ENCODE results near the gene REP15.

REP15 gene

GRCh38 chr12:27672643-27673042, 23.6 kb upstream of the REP15 start:
- Histone ChIP-seq H3K9ac (ENCODE audit: low read depth in 1 of 2, low read length in 2 of 2) (no peak overlapping the region), H3K4me3 (ENCODE audit: low read depth in 1 of 2, low read length in 2 of 2) (no peak overlapping the region), H3K27ac (ENCODE audit: low read depth, low read length) (no peak overlapping the region), H3K36me3 (ENCODE audit: control insufficient read depth in 1 of 2, insufficient read depth in 2 of 2, low read length in 2 of 2) (peaks cover 13 to 26% of the 10 kb centered on the region in 2 donors), H3K27me3 (ENCODE audit: control insufficient read depth in 1 of 2, insufficient read depth in 2 of 2, low read length in 2 of 2) (no peaks in the 10 kb centered on the region), H3K9me3 (ENCODE audit: control insufficient read depth in 1 of 2, low read length in 2 of 2) (no peaks in the 10 kb centered on the region), H3K4me1 (ENCODE audit: control insufficient read depth in 1 of 2, insufficient read depth in 2 of 2, low read length in 2 of 2) (no peaks in the 10 kb centered on the region)

DNA sequence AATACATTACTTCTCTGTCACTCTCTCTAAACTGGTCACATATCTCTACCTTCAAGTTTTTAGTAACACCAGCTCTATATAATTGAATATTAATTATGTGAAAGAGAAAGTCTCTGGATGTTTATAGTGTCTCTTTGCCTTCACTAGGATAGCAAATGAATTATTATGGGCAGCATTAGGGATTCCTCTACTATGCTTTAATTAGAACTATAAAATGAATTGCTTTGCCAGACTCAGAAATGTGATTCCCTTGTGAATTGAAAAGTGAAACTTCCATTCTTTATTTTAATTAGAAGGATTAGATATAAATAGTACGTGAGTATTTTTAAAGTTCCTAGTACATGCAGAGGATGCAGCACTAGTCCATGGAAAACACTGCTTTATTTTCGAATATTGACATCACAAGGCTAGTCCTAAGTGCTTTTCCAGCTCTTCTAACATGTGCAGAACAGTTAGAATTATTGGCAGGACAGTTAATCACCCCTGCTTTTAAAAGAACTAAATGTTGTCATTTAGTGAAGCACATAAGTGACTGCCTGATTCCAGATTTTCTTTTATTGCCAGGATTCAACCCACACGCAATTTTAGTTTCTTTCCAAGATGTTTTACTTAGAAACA, 23.0 kb upstream of the REP15 start:
- no peak overlapping the region for H3K27ac ChIP-seq (ENCODE audit: low read depth, low read length)
- no peaks in the 10 kb centered on the region for H3K9me3 ChIP-seq (ENCODE audit: control insufficient read depth in 1 of 2, low read length in 2 of 2)
- H3K36me3 ChIP-seq (ENCODE audit: control insufficient read depth in 1 of 2, insufficient read depth in 2 of 2, low read length in 2 of 2): peaks cover 10 to 21% of the 10 kb centered on the region in 2 donors
- no peak overlapping the region for H3K4me3 ChIP-seq (ENCODE audit: low read depth in 1 of 2, low read length in 2 of 2)
- no peaks in the 10 kb centered on the region for H3K4me1 ChIP-seq (ENCODE audit: control insufficient read depth in 1 of 2, insufficient read depth in 2 of 2, low read length in 2 of 2)
- H3K27me3 ChIP-seq (ENCODE audit: control insufficient read depth in 1 of 2, insufficient read depth in 2 of 2, low read length in 2 of 2): no peaks in the 10 kb centered on the region
- H3K9ac ChIP-seq (ENCODE audit: low read depth in 1 of 2, low read length in 2 of 2): no peak overlapping the region

DNA sequence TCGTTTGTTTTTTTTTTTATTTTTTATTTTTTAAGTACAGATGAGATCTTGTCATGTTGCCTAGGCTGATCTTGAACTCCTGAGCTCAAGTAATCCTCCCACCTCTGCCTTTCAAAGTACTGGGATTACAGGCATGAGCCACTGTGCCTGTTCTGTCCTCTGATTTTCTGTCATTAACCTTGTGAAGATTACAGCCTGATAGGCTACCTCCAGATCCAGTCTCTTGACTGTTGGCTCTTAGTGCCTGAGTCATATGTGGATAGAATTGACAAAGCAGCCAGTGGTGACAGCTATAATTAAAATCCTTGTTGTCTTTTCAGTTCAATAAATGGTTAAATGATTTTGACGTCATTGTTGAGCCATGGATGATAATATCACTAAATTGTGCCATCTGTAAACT, 21.3 kb upstream of the REP15 start:
- peaks cover 16 to 24% of the 10 kb centered on the region in 2 donors for H3K36me3 ChIP-seq (ENCODE audit: control insufficient read depth in 1 of 2, insufficient read depth in 2 of 2, low read length in 2 of 2)

DNA sequence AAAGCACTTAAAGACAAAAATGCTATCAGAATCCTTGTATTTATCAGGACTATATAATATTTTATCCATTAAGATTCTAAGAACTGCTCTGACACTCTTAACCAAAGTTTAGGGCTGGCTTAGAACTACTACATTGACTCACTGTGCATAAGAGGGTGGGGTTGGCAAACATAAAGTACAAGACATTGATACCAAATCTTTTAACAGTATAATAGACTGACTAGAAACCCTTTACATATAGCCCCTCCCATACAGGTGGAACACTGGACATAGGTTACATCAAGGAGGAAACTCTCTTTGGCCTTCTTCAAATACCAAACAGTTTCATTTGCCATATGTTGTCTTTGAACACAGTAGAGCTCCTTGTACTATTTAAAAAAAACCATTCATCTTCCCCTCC, 15.6 kb upstream of the REP15 start:
- Histone ChIP-seq H3K4me1 (ENCODE audit: control insufficient read depth in 1 of 2, insufficient read depth in 2 of 2, low read length in 2 of 2) (no peaks in the 10 kb centered on the region), H3K9ac (ENCODE audit: low read depth in 1 of 2, low read length in 2 of 2) (no peak overlapping the region), H3K9me3 (ENCODE audit: control insufficient read depth in 1 of 2, low read length in 2 of 2) (no peaks in the 10 kb centered on the region), H3K4me3 (ENCODE audit: low read depth in 1 of 2, low read length in 2 of 2) (no peak overlapping the region), H3K27me3 (ENCODE audit: control insufficient read depth in 1 of 2, insufficient read depth in 2 of 2, low read length in 2 of 2) (no peaks in the 10 kb centered on the region), H3K27ac (ENCODE audit: low read depth, low read length) (no peak overlapping the region), H3K36me3 (ENCODE audit: control insufficient read depth in 1 of 2, insufficient read depth in 2 of 2, low read length in 2 of 2) (peaks cover 22 to 40% of the 10 kb centered on the region in 2 donors)

More for the DNA sequence above, 21.3 kb upstream of the REP15 start:
- Histone ChIP-seq H3K9me3 (ENCODE audit: control insufficient read depth in 1 of 2, low read length in 2 of 2) (no peaks in the 10 kb centered on the region), H3K4me3 (ENCODE audit: low read depth in 1 of 2, low read length in 2 of 2) (no peak overlapping the region), H3K4me1 (ENCODE audit: control insufficient read depth in 1 of 2, insufficient read depth in 2 of 2, low read length in 2 of 2) (no peaks in the 10 kb centered on the region), H3K27me3 (ENCODE audit: control insufficient read depth in 1 of 2, insufficient read depth in 2 of 2, low read length in 2 of 2) (no peaks in the 10 kb centered on the region), H3K9ac (ENCODE audit: low read depth in 1 of 2, low read length in 2 of 2) (no peak overlapping the region), H3K27ac (ENCODE audit: low read depth, low read length) (no peak overlapping the region)

GRCh38 chr12:27682534-27682933, 13.7 kb upstream of the REP15 start:
- no peak overlapping the region for H3K27ac ChIP-seq (ENCODE audit: low read depth, low read length)
- no peaks in the 10 kb centered on the region for H3K27me3 ChIP-seq (ENCODE audit: control insufficient read depth in 1 of 2, insufficient read depth in 2 of 2, low read length in 2 of 2)

GRCh38 chr12:27685274-27685673, 11.0 kb upstream of the REP15 start:
- H3K4me1 ChIP-seq (ENCODE audit: control insufficient read depth in 1 of 2, insufficient read depth in 2 of 2, low read length in 2 of 2): peaks cover 0 to 4% of the 10 kb centered on the region in 2 donors
- H3K36me3 ChIP-seq (ENCODE audit: control insufficient read depth in 1 of 2, insufficient read depth in 2 of 2, low read length in 2 of 2): peaks cover 17 to 45% of the 10 kb centered on the region in 2 donors
- H3K9me3 ChIP-seq (ENCODE audit: control insufficient read depth in 1 of 2, low read length in 2 of 2): no peaks in the 10 kb centered on the region
- no peaks in the 10 kb centered on the region for H3K27me3 ChIP-seq (ENCODE audit: control insufficient read depth in 1 of 2, insufficient read depth in 2 of 2, low read length in 2 of 2)
- H3K27ac ChIP-seq (ENCODE audit: low read depth, low read length): no peak overlapping the region
- H3K4me3 ChIP-seq (ENCODE audit: low read depth in 1 of 2, low read length in 2 of 2): no peak overlapping the region
- no peak overlapping the region for H3K9ac ChIP-seq (ENCODE audit: low read depth in 1 of 2, low read length in 2 of 2)

More at GRCh38 chr12:27682534-27682933, 13.7 kb upstream of the REP15 start:
- H3K9ac ChIP-seq (ENCODE audit: low read depth in 1 of 2, low read length in 2 of 2): no peak overlapping the region
- no peak overlapping the region for H3K4me3 ChIP-seq (ENCODE audit: low read depth in 1 of 2, low read length in 2 of 2)
- H3K9me3 ChIP-seq (ENCODE audit: control insufficient read depth in 1 of 2, low read length in 2 of 2): no peaks in the 10 kb centered on the region
- H3K4me1 ChIP-seq (ENCODE audit: control insufficient read depth in 1 of 2, insufficient read depth in 2 of 2, low read length in 2 of 2): no peaks in the 10 kb centered on the region
- H3K36me3 ChIP-seq (ENCODE audit: control insufficient read depth in 1 of 2, insufficient read depth in 2 of 2, low read length in 2 of 2): peaks cover 13 to 32% of the 10 kb centered on the region in 2 donors

DNA sequence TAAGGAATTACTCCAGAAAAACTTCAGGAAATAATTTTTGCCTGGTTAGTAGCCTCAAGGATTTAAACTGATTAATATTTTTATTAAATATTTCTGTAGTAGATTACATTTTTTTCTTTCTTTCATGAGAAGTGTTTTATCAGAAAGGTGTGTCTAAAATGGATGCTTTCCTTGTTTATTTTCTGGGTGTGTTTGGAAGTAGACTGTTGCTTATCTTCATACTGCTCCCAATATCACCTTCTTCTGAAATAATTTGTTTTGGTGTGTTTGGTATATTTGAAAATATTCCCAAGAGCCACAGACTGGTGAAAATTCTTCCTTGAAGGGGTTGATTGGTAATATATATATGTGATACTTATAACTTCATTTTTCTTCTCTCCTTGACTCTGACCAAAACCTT, 10.1 kb upstream of the REP15 start:
- H3K36me3 ChIP-seq (ENCODE audit: control insufficient read depth in 1 of 2, insufficient read depth in 2 of 2, low read length in 2 of 2): peaks cover 17 to 47% of the 10 kb centered on the region in 2 donors
- H3K4me3 ChIP-seq (ENCODE audit: low read depth in 1 of 2, low read length in 2 of 2): no peak overlapping the region
- H3K4me1 ChIP-seq (ENCODE audit: control insufficient read depth in 1 of 2, insufficient read depth in 2 of 2, low read length in 2 of 2): peaks cover 0 to 4% of the 10 kb centered on the region in 2 donors
- no peaks in the 10 kb centered on the region for H3K27me3 ChIP-seq (ENCODE audit: control insufficient read depth in 1 of 2, insufficient read depth in 2 of 2, low read length in 2 of 2)
- no peak overlapping the region for H3K27ac ChIP-seq (ENCODE audit: low read depth, low read length)
- H3K9ac ChIP-seq (ENCODE audit: low read depth in 1 of 2, low read length in 2 of 2): no peak overlapping the region
- H3K9me3 ChIP-seq (ENCODE audit: control insufficient read depth in 1 of 2, low read length in 2 of 2): no peaks in the 10 kb centered on the region

- peaks cover 12 to 54% of the 10 kb centered on the region in 2 donors for H3K36me3 ChIP-seq (ENCODE audit: control insufficient read depth in 1 of 2, insufficient read depth in 2 of 2, low read length in 2 of 2)
- H3K4me1 ChIP-seq (ENCODE audit: control insufficient read depth in 1 of 2, insufficient read depth in 2 of 2, low read length in 2 of 2): peaks cover 0 to 4% of the 10 kb centered on the region in 2 donors
- H3K4me3 ChIP-seq (ENCODE audit: low read depth in 1 of 2, low read length in 2 of 2): no peak overlapping the region
- no peak overlapping the region for H3K9ac ChIP-seq (ENCODE audit: low read depth in 1 of 2, low read length in 2 of 2)
- no peak overlapping the region for H3K27ac ChIP-seq (ENCODE audit: low read depth, low read length)
- H3K27me3 ChIP-seq (ENCODE audit: control insufficient read depth in 1 of 2, insufficient read depth in 2 of 2, low read length in 2 of 2): no peaks in the 10 kb centered on the region
- H3K9me3 ChIP-seq (ENCODE audit: control insufficient read depth in 1 of 2, low read length in 2 of 2): no peaks in the 10 kb centered on the region
Measured at GRCh38 chr12:27688671-27689070, 7.6 kb upstream of the REP15 start.

DNA sequence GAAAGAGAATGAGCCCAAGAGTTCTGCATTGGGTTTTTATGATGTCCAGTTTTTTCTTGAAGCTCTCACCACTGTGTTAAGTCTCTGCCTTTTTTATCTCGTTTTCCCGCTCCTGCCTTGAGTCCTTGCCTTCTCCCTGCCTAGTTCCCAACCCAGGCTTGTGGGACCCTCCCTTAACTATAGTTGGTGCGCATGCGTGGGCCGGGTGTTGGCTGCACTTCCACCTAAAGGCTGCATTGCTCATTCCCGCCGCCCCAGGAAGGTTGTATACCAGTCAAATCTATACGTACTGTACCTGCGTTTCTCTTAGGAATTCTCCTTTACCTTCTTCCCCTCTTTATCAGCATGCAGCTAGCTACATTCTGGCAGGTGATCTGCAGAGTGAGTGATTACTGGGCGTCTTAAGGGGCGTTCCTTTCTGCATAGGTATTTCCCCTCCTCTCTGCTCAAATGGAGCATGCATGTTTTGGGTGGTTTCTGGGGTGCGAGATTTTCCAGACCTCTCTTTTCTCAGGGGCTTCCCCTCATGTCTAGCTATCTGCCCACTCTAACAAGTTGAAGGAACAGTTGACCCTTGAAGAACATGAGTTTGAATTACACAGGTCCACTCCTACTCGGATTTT, 6.6 kb upstream of the REP15 start:
- peaks cover 12 to 54% of the 10 kb centered on the region in 2 donors for H3K36me3 ChIP-seq (ENCODE audit: control insufficient read depth in 1 of 2, insufficient read depth in 2 of 2, low read length in 2 of 2)
- no peaks in the 10 kb centered on the region for H3K9me3 ChIP-seq (ENCODE audit: control insufficient read depth in 1 of 2, low read length in 2 of 2)
- peaks cover 0 to 4% of the 10 kb centered on the region in 2 donors for H3K4me1 ChIP-seq (ENCODE audit: control insufficient read depth in 1 of 2, insufficient read depth in 2 of 2, low read length in 2 of 2)
- no peak overlapping the region for H3K9ac ChIP-seq (ENCODE audit: low read depth in 1 of 2, low read length in 2 of 2)
- no peaks in the 10 kb centered on the region for H3K27me3 ChIP-seq (ENCODE audit: control insufficient read depth in 1 of 2, insufficient read depth in 2 of 2, low read length in 2 of 2)
- no peak overlapping the region for H3K4me3 ChIP-seq (ENCODE audit: low read depth in 1 of 2, low read length in 2 of 2)
- H3K27ac ChIP-seq (ENCODE audit: low read depth, low read length): no peak overlapping the region

DNA sequence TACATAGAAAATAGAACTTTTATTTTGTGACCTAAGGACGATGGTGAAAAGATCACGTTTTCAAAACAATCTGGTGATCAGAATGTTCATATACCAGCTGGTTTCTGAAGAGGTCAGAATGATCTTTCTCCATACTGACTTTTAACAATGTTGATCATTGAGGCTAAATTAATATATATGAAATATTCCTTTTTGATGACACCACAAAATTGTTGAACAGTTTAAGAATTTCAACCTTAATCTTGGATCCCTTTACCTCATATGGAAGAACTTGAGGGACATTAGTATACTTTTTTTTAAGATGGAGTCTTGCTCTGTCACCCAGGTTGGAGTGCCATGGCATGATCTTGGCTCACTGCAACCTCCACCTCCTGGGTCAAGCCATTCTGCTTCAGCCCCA, 2.8 kb upstream of the REP15 start:
- no peaks in the 10 kb centered on the region for H3K9me3 ChIP-seq (ENCODE audit: control insufficient read depth in 1 of 2, low read length in 2 of 2)
- H3K9ac ChIP-seq (ENCODE audit: low read depth in 1 of 2, low read length in 2 of 2): no peak overlapping the region
- H3K4me3 ChIP-seq (ENCODE audit: low read depth in 1 of 2, low read length in 2 of 2): no peak overlapping the region
- peaks cover 5 to 6% of the 10 kb centered on the region in 2 donors for H3K4me1 ChIP-seq (ENCODE audit: control insufficient read depth in 1 of 2, insufficient read depth in 2 of 2, low read length in 2 of 2)
- H3K36me3 ChIP-seq (ENCODE audit: control insufficient read depth in 1 of 2, insufficient read depth in 2 of 2, low read length in 2 of 2): peaks cover 12 to 39% of the 10 kb centered on the region in 2 donors
- no peaks in the 10 kb centered on the region for H3K27me3 ChIP-seq (ENCODE audit: control insufficient read depth in 1 of 2, insufficient read depth in 2 of 2, low read length in 2 of 2)
- H3K27ac ChIP-seq (ENCODE audit: low read depth, low read length): no peak overlapping the region
